HG03025 (cell line): ENCODE results near the gene LCE6A.
A peak's percentile ranks its signal among the peaks of the same experiment; 100 is the strongest.

Source experiments
- ATAC-seq: cut with Tn5 transposase; IDR thresholded peaks from one replicate; pipeline ENCODE4 v1.9.1; 2021; ENCODE audit warnings: mild to moderate bottlenecking, moderate library complexity; ENCODE audit not compliant: unreplicated experiment, low FRiP score

The LCE6A gene

DNA sequence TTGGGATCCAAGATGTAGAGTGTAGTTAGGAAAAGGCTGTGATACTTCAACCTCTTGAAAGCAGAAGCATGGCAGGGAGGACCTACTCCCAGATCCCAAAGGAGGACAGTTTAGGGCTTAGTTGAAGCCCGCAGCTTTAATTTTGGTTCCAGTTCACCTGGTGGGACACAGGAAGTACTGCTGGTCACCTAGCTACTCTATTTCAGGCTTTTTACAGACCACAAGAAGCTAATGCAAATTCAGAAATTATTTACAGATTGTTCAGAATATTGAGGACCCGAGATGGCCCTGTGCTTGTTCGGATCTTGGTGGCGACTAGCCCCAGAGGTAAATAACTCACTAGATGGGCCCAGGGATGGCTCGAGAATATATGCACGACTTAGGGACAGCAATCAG is 29.1 kb downstream of the LCE6A start:
- ATAC-seq = no peak

DNA sequence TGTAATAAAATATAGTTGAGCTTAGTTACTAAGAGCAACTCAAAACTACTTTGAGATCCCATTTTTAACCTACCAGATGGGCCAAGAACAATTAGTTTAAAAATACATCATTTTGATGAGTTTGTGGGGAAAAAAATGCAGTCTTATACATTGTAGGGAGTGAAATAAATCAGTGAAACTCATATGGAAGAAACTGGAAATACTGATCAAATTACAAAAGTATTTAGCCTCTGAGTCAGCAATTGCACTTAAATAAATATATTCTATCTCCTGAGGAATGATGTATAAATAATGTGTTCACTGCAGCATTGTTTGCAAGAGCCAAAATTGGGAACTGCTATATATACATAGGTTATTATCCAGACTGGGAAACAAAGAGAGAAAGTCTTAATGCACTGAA is 30.8 kb downstream of the LCE6A start:
- no peak for ATAC-seq

DNA sequence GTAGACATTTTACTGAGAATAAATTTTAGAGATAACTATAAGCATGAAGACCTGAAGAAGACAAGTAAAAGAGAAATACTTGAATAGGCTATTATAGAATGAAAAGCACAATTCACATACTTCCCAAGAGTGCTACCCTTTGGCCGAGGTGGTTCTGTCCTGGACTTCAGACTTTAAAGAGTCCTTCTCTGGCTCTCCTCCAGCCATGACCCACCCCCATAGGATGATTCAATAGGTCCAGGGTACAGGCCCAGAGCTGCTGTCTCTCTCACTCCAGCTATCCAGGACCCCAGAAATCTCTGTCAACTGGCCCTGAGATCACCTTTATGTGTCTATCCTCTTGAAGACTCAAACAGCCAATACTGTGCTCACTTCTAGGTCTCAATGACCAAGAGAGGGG is 34.2 kb downstream of the LCE6A start:
- no peak for ATAC-seq

DNA sequence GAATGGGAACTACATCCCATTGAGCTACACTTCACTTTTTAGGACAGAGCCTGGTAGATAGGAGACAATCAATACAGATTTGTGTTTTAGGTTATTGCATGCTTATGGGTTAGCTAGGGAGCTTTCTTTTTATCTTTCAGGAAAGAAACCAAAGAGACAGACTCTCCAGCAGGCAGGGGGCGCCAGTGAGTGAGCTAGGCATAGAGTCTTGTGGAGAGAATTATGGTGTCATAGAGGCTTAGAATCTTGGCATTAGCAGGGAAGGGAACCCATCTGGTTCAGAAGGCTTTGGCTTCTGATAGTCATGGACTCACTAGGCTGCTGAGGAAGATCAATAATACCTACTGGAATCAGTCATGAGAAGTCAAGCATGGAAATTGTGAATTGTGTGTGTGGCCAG is 35.4 kb downstream of the LCE6A start, which contains the start of gene SMCP:
TSS of gene SMCP (plus strand) at position 281 of the 400 bp plus-strand sequence. CDS start 6,101 bp downstream, outside the sequence.
- no peak for ATAC-seq

DNA sequence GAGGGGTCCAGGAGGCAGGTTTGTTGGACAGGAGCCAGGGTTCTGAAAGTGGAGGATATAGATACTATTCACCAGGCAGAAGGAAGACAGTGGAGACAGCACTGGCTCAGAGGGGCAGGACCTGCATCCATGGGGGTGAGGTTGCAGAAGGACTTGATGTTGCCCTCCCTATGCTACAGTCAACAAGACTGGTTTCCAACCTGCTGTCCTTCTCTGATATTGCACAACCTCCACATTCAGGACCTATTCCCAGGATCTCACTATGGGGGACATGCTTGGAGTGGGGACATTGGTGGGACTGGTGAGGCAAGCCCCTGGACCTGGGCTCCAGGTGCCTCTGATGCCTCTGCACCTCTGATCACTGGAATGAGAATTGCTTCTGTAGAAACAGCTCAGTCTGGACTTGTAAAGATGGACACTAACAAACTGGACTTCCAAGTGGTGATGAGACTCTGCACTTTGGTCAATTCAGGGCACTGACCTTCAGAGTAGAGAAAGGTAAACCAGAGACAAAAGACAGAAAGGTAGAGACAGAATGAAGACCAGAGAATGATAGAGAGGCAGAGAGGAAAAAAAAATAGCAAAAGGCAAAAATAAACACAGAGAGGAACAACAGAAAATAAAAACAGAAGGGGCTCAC is 37.0 kb downstream of the LCE6A start:
- no peak for ATAC-seq

DNA sequence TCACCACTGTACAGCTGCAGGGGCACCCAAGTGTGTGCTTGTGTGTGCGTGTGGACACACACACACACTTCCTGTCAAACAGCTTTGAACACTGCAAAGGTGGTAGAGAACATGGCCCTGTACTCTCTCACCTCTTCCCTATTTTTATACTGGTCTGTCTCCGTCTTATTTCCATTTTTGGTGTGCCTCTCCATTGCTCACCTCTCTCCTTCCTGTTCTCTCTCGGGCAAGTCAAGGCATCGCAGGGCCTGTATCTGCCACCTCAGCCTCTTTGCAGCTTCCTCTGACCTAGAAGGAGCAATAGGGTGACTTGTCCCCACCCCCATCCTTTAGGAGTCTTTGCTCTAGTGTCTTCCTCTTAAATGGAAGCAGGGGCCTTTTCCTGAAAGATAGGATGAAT is 37.7 kb downstream of the LCE6A start:
- no peak for ATAC-seq

DNA sequence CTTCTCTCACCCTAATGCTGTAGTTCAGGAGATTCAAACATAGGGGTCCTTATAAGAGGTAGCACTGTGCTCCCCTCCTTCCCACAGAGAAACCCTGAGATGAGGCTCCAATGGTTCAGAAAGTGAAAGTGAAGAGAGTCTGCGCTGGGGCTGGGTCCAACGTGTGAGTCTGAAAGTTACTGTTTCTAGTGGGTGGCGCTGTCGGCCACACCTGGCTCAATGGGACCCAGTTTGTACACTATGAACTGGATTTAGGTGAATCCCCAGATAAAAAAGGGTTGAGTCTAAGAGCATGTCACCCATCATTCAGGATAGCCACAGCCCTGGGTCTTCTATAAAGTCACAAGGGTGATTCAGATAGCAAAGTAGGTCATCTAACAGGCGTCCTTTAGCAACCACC is 38.3 kb downstream of the LCE6A start:
- ATAC-seq = peak; percentile 71

DNA sequence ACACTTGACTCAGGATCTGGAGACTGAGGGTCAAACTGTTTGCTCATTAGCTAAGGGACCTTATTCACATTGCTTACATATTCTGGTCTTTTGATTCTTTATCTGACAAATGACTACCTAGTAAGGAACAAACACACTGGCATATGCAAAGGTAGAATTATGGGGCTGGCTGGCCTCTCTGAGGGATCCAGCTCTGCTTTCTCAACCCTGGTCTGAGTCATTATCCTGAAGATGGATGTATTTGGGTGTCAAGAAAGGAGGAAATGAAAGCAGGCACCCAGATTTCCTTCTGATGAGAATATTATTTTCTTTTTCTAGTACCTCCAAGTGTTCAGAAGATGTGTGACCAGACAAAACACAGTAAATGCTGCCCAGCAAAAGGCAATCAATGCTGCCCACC is 41.4 kb downstream of the LCE6A start:
- no peak for ATAC-seq

DNA sequence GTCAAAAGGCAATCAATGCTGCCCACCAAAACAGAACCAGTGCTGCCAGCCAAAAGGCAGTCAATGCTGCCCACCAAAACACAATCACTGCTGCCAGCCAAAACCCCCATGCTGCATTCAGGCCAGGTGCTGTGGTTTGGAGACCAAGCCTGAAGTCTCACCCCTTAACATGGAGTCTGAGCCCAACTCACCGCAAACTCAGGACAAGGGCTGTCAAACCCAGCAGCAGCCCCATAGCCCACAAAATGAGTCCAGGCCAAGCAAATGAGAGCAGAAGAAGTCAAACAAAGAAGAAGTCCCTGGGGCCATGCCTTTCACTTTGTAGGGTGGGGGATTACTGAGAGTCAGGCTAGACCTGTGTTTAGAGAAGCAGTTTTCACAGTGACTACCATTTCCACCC is 41.9 kb downstream of the LCE6A start:
- no peak for ATAC-seq

DNA sequence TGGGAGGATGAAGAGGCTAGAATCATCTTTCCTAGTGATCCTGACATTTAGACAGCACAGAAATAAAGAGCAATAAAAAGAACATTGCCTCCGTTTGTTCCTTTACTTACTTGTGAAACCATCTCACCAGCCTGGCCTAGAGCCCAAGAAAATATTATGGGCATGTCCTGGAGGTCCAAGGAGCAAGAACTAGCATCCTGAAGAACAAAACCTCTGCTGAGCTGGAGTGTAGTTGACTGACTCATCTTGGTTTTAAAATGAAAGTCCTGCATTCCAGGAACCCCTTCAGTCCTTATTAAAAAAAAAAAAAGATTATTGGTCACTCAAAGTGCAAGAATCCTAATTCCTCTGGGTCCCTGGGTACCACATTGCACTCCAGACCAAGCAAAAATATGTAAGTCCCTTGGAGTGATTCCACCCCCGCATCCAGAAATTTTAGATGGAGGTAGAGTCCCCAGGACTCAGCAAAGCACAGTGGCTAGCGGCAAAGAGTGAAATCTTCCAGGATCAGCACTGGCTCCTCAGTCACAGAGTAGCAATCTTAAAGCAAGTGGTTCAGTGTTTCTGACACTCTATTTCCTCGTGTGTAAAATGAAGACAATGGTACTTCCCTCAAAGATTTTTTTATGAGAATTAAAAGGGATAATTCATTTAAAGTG is 42.4 kb downstream of the LCE6A start:
- ATAC-seq = no peak

DNA sequence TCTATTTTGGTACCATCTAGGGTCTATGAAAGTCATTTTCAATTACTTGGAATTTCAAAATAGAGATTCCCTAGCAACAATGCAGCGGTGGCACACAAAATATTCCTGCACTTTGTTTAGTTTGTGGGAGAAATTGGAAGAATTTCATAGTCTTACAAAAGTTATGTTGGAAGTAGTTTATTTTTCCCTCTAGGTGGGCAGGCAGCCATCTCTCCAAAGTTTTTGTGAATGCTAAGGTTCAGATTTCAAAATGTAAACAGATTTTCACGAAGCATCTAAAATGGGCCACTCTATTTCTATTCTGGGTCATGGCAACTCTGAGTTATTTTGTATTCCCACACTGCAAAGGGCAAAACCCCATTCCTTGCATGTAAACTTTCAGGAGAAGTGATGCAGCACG is 43.4 kb downstream of the LCE6A start:
- no peak for ATAC-seq

DNA sequence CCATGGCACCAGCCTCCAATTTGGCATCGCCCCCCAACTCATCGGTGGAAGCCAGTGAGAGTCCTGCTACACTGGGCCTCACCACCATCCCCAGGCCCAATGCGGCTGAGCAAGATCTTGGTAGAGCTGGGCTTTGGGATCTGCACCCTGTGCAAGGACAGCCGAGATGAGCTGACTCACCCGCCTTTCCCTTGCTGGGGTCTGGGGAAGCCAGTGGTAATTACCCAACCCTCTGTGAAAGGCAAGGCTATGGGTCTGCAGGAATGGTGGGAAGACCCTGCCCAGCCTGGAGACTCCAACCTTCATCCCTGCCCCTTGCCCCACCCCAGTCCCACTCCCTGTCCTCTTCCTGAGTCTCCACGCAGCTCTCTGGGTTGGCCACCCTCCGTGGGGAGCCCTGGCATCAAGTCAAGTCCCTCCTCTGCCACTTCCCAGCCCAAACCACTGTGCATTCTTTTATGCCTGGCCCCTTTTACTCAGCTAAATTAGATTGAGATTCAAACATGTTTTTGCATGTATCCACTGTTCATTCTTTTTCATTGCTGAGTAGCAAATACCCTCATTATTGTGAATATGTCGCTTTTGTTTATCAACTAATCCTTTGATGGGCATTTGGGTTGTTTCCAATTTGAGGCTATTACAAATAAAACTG is 44.2 kb downstream of the LCE6A start:
- ATAC-seq = no peak

DNA sequence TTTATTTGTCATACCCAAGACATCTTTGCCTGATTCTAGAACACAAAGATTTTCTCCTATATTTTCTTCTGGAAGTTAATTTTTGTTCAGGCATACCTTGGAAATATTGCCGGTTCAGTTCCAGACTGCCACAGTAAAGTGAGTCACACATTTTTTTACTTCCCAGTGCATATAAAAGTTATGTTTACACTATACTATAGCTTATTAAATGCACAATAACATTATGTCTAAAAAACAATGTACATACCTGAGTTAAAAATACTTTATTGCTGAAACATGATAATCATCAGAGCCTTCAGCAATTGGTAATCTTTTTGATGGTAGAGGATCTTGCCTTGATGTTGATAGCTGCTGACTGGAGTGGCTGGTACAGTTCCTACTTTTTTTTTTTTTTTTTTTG is 45.5 kb downstream of the LCE6A start:
- ATAC-seq = no peak
